ENCODE measurements around the gene RCCD1.

The RCCD1 gene

GRCh38 chr15:90942354-90943120 lies 12.1 kb upstream of the RCCD1 start:
- H3K79me2 ChIP-seq (ENCODE audit: insufficient read depth, low read length) = no peaks in the 10 kb centered on the region
- H3K9me2 ChIP-seq (ENCODE audit: low read depth, low read length) = no peaks in the 10 kb centered on the region
- H3K4me1 ChIP-seq (ENCODE audit: insufficient read depth, low read length, severe bottlenecking) = no peaks in the 10 kb centered on the region
- no peaks in the 10 kb centered on the region for H3K27me3 ChIP-seq (ENCODE audit: insufficient read depth, low read length)
- H3K9me3 ChIP-seq (ENCODE audit: low read length) = no peaks in the 10 kb centered on the region
- H3K4me3 ChIP-seq (ENCODE audit: low read depth, low read length, poor library complexity, severe bottlenecking) = no peak overlapping the region
- H3K9ac ChIP-seq (ENCODE audit: low read length) = no peak overlapping the region
- no peak overlapping the region for H2AFZ ChIP-seq (ENCODE audit: low read length)
- no peak for TF ChIP-seq EZH2 (IDR thresholded peaks at IDR 0.05; ENCODE audit: borderline replicate concordance, low read length)
- TF ChIP-seq, protein P1, sequence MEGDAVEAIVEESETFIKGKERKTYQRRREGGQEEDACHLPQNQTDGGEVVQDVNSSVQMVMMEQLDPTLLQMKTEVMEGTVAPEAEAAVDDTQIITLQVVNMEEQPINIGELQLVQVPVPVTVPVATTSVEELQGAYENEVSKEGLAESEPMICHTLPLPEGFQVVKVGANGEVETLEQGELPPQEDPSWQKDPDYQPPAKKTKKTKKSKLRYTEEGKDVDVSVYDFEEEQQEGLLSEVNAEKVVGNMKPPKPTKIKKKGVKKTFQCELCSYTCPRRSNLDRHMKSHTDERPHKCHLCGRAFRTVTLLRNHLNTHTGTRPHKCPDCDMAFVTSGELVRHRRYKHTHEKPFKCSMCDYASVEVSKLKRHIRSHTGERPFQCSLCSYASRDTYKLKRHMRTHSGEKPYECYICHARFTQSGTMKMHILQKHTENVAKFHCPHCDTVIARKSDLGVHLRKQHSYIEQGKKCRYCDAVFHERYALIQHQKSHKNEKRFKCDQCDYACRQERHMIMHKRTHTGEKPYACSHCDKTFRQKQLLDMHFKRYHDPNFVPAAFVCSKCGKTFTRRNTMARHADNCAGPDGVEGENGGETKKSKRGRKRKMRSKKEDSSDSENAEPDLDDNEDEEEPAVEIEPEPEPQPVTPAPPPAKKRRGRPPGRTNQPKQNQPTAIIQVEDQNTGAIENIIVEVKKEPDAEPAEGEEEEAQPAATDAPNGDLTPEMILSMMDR (IDR thresholded peaks at IDR 0.05; ENCODE audit: low read length) = no peak
- H4K20me1 ChIP-seq (ENCODE audit: insufficient read depth, low read length) = no peaks in the 10 kb centered on the region
- no peak overlapping the region for H3K27ac ChIP-seq (ENCODE audit: low read depth, low read length, poor library complexity, severe bottlenecking)
- H3K4me2 ChIP-seq (ENCODE audit: low read length) = no peak overlapping the region
- H3K36me3 ChIP-seq (ENCODE audit: insufficient read depth, low read length) = peaks cover 76% of the 10 kb centered on the region
- no peaks in the 10 kb centered on the region for H3F3A ChIP-seq (ENCODE audit: insufficient read depth, low read length)

- H3K4me1 ChIP-seq (ENCODE audit: insufficient read depth, low read length, severe bottlenecking) = no peaks in the 10 kb centered on the region
- H3K27me3 ChIP-seq (ENCODE audit: insufficient read depth, low read length) = no peaks in the 10 kb centered on the region
- no peaks in the 10 kb centered on the region for H3F3A ChIP-seq (ENCODE audit: insufficient read depth, low read length)
- no peak overlapping the region for H3K4me2 ChIP-seq (ENCODE audit: low read length)
- no peak overlapping the region for H3K27ac ChIP-seq (ENCODE audit: low read depth, low read length, poor library complexity, severe bottlenecking)
- no peaks in the 10 kb centered on the region for H3K9me2 ChIP-seq (ENCODE audit: low read depth, low read length)
- H2AFZ ChIP-seq (ENCODE audit: low read length) = no peak overlapping the region
- no peaks in the 10 kb centered on the region for H3K79me2 ChIP-seq (ENCODE audit: insufficient read depth, low read length)
- no peaks in the 10 kb centered on the region for H4K20me1 ChIP-seq (ENCODE audit: insufficient read depth, low read length)
- H3K36me3 ChIP-seq (ENCODE audit: insufficient read depth, low read length) = peaks cover 81% of the 10 kb centered on the region
- H3K4me3 ChIP-seq (ENCODE audit: low read depth, low read length, poor library complexity, severe bottlenecking) = no peak overlapping the region
- no peak overlapping the region for H3K9ac ChIP-seq (ENCODE audit: low read length)
- no peaks in the 10 kb centered on the region for H3K9me3 ChIP-seq (ENCODE audit: low read length)
- TF ChIP-seq, protein P1 (IDR thresholded peaks at IDR 0.05; ENCODE audit: low read length) = no peak
- TF ChIP-seq EZH2 (IDR thresholded peaks at IDR 0.05; ENCODE audit: borderline replicate concordance, low read length) = no peak
Observed at GRCh38 chr15:90945091-90945490, 9.6 kb upstream of the RCCD1 start.

DNA sequence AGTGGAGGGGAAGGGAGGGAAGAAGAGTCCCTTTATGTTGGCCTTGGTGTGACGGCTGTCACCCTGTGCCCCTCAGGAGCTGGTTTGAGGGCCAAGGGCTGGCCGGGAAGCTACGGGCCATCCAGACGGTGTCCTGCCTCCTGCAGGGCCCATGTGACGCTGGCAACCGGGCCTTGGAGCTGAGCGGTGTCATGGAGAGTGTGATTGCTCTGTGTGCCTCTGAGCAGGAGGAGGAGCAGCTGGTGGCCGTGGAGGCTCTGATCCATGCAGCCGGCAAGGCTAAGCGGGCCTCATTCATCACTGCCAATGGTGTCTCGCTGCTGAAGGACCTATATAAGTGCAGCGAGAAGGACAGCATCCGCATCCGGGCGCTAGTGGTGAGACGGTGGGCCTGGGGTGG lies 8.1 kb upstream of the RCCD1 start:
- Histone ChIP-seq H3K4me3 (ENCODE audit: low read depth, low read length, poor library complexity, severe bottlenecking) (no peak overlapping the region), H3K4me2 (ENCODE audit: low read length) (no peak overlapping the region), H3K27me3 (ENCODE audit: insufficient read depth, low read length) (no peaks in the 10 kb centered on the region), H3K9me2 (ENCODE audit: low read depth, low read length) (no peaks in the 10 kb centered on the region), H3F3A (ENCODE audit: insufficient read depth, low read length) (no peaks in the 10 kb centered on the region), H3K27ac (ENCODE audit: low read depth, low read length, poor library complexity, severe bottlenecking) (no peak overlapping the region), H3K79me2 (ENCODE audit: insufficient read depth, low read length) (no peaks in the 10 kb centered on the region), H3K9ac (ENCODE audit: low read length) (no peak overlapping the region), H4K20me1 (ENCODE audit: insufficient read depth, low read length) (no peaks in the 10 kb centered on the region), H3K4me1 (ENCODE audit: insufficient read depth, low read length, severe bottlenecking) (no peaks in the 10 kb centered on the region), H3K9me3 (ENCODE audit: low read length) (no peaks in the 10 kb centered on the region), H2AFZ (ENCODE audit: low read length) (no peak overlapping the region), H3K36me3 (ENCODE audit: insufficient read depth, low read length) (peaks cover 81% of the 10 kb centered on the region)
- TF ChIP-seq EZH2 (IDR thresholded peaks at IDR 0.05; ENCODE audit: borderline replicate concordance, low read length) = no peak
- TF ChIP-seq, protein P1 (IDR thresholded peaks at IDR 0.05; ENCODE audit: low read length) = no peak
